SHP77 (cell line): ENCODE measurements around the gene LIMS2.

Experiments
- DNase-seq, 2 experiments: peaks; one replicate each; lab custom pipeline; 2025; lab: John Stamatoyannopoulos, UW

LIMS2 gene

DNA sequence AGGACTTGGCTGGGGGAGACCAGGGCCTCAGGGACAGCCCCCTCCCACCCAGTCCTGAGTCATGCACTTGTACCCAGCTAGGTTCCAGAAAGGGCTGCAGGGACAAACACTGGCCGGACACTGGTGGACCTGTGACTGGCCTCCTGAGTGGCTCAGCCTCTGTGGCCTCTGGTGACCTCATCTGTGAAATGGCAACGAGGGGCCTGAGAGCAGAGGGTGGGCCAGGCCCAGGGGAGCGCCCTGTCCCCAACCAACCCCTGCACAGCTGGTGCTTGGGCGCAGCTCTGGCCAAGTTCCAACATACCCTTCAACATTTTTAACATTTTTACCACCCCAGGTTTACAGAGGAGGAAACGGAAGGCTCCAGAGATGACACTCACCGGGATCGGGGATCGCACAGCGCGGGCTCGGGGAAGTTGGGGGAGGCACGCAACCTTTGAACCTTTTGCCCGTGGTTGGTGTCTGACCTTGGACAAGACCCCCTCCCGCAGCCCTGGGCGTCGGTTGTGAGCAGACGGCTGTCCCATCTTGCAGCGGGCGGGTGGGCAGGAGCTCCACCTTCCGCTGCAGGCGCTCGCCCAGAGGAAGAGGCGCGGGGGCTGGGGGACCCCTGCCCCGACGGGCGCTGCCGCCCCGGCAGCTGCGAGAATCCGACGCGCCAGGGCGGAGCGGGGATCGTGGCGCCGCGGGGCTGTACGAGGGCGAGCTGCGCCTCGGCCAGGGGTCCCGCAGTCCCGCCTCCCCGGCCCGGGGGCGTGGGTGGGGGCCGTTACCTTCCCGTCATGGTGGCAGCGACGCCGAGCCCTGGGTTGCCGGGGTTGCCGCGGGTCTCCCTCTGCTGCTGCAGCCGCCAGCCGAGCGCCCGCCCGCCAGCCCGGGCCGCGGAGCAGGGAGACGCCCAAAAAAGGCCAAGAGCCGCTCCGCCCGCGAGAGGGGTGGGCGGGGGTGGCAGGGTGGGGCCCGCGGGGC, 805 bp downstream of the LIMS2 start:
- DNase-seq, result no peak

DNA sequence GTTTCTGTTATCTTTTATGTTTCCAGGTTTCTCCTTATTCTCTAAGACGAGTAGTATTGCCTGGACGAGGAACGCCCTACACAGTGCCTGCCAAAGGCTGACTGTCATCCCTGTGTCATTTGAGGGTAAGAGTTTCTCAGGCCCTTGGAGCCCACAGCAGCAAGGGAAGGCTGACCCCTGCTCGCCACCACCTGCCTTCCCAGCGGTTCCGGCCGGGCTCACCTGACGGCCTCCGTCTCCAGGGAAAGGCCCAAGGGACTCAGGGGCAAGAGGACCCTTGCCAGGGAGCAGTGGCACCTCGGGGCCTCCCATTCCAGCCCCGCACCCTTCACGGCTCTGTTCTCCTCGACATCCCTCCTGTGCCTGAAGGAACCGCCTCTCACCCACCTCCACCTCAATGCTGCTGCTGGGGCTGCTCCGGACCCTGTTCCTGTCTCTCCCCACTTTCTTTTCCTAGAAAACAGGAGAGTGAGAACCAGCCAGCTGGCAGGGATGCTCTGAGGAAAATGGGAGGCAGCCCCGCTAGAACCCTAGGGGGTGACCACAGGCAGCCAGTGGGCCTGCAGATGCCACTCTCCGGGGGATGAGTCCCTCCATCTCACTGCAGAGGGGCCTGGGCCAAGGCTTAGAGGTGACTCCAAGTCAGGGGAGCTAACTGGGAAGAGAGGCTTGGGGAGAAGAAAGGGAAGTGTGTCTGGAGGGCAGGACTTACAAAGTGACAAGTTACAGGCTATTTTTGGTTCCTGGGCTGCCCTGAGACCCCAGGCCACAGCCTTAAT, 1.9 kb downstream of the LIMS2 start:
- no peak for DNase-seq

DNA sequence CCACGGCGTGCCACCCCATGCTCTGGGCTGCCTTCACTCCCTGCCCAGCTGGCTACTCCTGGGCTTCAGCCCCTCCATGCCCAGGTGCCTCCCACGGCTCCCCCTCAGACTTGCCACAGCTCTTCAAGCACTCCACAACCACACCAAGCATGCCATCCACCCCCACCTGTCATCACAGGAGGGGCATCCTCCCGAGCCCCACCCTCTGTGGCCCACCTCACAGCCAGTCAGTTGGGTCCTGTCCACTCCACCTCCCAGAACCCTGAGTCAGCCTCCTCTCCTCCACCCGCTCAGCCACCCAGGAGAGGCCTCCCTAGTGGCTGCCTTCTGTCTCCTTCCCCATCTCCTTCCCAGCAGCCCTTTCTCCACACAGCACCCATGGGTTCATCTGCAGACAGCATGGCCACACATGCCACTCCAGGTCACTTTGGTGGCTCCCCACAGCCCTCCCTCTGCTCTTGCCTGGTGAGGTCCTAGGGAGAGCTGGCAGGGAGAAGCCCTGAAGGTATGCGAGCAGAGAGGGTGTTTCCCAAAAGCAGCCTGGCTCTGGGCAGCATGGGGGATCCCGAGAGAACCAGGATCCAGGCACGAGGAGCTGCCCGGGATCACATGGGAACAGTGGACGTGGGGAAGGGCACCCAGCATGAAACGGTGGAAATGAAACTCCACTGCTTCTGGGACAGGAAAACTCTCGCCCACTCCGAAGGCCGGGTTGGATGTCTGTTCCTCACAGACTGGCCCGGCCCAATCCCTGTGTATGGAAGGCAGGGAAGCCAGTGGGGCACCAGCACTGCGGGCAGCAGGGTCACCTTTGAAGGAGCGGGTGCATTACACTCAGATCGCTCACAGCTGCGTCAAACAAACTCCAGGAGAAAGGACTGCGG, 2.7 kb downstream of the LIMS2 start:
- DNase-seq, result no peak

DNA sequence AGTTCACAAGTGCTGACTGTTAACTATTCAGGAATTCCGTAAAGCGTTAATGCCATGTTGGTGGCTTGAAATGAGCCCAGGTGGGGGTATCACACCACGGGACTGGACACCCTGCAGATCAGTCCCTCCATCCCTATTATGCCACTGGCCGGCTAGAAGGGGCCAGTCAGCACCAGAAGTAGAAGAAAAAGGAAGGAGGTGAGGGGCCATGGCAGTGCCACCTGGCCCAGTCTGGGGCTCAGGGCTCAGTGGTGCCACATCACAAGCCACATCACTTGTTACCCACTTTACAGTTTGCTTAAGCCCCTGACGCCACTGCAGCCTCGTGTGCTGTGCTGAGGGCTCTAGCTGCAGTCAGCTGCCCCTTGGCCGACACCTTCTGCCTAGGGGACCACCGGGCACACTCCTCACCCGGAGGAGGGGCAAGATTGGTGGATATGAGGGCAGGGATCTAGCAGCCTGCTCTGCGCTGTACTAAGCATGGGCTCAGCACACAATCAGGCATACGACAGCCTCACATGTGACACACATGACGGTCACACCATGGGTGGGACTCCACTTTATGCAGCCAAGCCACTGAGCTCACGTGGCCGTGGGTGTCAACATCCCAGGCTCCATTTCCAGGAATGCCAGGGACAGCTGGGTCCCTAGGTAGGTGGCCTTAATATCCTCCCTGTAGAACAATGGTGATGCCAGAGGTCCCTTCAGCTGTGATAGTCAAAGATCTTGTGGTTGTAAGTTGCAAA, 3.6 kb downstream of the LIMS2 start:
- DNase-seq, result no peak

DNA sequence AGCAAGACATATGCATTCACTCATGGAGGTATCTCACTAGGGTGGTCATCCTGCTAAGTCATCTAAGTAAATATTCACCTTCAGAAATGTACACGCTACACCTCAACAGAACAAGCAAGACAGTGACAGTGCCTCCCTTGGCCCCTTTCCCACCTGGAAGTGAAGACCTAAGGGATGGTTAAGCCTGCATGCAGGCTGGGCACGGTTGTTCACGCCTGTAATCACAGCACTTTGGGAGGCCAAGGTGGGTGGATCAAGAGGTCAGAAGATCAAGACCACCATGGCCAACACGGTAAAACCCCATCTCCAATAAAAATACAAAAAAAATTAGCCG, 4.4 kb downstream of the LIMS2 start:
- DNase-seq, result no peak

DNA sequence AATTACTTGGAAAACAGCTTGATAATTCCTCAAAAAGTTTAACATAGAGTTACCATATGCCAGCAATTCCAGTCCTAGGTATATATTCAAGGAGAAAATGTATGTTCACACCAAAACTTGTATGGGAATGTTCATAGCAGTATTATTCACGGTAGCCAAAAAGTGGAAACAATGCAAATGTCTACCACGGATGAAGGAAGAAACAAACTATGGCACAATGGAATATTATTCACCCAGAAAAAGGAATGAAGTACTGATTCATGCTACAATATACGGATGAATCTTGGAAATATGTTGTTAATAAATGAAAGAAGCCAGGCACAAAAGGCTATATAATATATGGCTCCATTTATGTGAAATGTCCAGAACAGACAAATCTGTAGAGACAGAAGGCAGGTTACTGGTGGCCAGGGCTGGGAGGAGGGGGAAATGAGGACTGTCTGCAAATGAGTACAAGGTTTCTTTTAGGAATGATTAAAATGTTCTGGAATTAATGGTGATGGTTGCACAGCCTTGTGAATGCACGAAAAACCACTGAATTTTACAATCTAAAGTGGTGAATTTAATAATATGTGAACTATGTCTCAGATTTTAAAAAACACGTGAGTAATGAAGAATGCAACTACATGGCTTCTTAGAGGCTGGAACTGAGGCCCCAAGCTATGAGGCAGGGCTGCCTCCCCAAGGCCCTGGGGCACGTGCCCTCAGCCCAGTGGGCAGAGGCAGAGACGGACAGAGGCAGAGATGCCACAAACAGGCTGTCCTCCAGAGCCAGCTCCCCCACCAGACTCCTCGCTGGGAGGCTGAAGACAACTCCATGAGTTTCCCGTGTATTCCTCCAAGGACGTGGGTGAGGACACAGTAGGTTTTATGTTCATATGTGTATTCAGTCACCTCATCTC, 5.0 kb downstream of the LIMS2 start:
- no peak for DNase-seq

DNA sequence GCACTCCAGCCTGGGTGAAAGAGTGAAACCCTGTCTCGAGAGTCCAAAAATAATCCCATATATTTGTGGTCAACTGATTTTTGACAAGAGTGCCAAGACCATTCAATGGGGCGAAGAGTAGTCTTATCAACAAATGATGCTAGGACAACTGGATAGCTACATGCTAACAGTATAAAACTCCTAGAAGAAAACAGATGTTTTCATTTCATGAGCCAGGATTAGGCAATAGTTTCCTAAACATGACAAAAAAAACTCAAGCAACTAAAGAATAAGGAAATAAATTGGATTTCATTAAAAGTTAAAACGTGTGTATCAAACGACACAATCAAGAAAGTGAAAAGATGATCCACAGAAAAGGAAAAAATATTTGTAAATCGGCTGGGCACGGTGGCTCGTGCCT, 6.3 kb downstream of the LIMS2 start:
- DNase-seq, result no peak

DNA sequence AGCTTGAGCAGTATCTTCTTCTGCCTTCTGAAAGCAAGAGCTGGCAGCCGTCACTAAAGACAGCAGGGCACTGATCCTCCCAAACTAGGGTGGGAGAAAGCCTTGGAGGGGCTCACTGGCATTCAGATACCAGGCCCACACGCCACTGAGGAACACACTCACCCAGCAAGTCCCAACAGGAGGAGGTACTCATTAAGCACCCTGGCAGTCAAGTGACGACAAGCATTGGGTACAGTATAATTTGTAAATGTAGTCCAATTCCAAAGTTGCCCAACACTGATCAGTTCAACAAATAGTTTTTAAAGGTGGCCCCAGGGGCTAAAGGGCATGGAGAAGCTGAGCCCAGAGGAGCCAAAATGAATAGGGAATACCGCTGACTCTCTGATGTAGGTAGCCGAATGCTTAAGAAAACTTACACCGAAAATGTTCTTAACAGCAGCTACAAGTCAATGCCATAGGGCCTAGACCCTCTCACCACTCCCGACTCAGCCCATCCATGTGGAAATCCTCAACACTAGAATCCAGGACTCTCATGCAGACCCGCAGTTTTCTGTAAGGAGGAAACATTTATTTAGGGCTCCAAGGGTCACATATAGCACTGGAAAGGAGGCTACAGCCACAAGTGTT, 9.9 kb downstream of the LIMS2 start:
- DNase-seq, result no peak

DNA sequence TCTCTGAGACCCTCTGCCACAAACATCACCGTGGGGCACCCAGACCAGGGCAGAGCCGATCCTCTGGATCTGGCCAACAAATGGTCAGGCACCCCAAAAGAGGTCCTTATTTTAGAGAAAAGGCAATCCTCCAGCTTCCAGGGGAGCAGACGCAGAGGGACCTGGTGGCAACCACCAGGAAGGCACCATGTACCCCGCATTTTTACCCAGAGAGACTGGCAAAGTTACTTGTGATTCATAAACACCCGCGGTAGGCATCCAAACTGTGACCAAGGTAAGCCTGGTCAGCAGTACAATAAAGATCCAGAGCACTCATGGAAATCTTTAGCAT, 10.5 kb downstream of the LIMS2 start:
- no peak for DNase-seq

DNA sequence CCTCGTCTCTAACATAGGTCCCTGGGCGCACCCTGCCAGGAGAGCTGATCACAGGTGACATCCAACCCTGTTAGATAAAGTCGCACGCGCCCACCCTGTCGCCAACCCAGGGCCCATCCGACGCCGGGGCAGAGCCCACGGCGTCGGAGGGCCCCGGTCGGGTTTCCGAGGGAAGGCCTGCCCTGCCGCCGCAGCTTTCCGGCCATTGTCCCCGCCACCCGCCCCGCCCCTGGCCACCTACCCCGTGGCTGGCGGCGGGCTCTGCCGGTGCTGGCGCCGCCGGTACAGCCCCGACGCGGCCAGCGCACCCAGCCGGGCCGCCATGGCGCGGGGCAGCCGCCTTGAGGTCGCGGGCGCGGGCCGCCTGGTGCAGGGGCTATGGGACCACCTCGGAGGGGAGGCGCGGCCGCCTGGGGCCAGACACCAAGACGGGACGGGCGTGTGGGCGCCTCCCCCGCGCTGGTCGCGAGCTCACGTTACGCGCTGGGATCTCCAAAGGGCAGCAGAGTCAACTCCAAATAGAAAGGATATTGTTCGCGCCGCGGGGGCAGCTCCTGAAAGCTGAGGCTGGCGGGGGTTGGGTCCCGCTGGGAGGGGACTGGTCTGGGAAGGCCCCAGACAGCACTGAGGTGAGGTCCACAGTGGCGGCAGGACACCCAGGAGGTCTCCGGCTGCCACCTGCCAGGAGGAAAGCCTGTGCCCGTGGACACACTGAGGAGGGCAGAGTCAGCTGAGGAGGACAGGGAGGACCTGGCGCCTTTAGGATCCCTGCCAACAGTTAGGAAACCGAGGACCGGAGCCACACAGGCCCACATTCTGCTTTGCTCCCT, 11.1 kb downstream of the LIMS2 start:
- DNase-seq, result no peak

DNA sequence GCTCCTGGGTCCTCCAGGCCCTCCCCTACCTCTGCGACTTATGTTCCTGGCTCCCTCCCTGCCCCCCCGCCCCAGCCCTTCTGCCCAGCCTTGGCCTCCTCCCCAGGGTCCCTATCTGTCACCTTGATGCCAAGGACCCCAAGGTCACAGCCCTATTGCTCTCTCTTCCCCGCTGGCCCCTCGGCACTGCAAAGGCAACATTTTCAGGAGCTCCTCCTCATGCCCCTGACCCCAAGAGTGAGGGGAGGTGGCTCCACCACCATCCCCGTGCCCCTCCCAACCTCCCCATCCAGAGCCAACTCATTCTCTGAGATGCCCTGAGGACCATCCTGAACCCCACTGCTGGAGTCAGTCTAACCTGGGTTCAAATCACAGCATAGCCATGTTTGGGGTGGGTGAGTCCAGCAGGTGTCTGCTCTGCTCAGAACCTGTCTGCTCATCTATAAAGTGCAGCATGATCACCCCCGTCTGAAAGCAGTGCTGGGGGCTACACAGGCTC, 11.7 kb downstream of the LIMS2 start:
- no peak for DNase-seq

DNA sequence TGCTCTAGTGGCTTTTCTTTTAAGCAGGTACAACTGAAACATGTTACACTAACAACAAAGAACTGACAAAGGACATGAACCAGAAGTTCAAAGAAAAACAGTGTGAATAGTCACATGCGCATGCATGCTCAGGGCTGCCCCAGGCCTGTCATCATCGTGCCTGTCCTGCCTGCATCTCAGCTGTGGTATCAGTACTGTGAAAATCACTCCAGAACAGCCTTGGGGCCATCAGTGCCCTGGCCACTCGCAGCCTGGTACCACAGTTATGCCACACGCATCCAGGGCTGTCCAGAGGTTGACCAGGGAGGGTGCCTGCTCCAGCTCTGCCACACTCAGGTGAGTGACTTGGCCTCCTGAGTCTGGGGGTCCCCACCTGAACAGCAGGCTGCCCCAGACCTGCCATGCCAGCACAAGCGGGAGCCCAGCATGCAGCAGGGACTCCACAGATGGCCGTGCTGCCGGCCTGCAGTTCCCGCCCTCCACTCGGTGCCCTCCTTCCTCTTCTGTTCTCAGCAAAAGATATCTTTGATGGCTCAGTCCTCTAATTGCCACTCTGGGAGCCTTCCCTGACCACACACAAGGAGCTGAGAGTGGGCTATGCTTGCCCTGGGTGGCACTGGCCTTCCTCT, 12.3 kb downstream of the LIMS2 start:
- DNase-seq, result no peak

DNA sequence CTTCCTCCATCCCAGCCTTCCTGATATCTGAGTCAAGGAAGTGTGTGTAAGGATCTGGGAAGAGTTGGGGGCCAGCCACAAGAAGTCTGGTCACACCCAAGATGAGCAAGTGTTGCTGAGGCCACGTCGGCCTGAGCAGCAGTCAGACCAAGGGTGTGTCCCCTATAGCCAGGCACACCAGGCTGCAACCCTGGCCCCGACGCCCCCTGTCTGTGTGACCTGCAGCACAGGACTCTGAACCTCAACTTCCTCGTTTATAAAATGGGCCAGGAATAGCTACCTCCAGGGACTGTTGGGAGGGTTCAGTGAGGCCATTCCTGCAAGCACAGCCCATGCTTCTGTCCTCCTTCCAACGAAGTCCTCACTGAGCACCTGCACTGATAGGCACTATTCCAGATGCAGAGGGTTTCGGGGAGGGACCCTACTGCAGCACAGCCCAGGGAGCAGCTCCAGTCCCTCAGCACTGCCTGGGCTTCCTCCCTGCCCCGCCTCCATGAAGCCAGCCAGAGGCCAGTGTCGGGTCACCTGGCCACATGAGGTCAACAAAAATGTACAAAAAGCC, 13.3 kb downstream of the LIMS2 start:
- DNase-seq, result no peak

DNA sequence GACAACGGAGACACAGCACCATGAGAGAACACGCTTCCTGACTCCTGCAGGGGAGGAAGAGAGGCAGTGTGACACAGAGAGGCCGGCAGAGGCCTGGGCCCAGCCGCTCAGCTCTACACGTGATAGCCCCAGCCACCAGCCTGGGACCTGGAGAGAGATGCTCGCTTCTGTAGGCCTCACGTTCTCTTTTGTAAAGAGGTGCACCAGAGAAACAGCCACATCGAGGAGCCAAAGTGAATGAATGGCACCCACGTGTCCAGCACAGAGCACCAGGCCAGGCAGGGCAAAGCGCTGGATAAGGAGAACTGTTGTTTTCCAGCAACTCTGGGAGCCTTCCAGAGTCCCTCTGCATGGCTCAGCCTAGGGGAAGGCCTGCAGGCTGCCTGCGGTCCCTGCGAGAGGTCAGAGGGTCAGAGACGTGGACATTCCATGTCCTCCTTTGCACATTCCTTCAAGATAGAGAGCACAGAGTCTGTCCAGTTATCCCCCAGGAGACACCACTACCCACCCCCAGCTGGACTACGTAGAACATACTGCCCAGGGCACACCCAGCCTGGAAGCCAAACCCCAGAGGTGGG, 14.2 kb downstream of the LIMS2 start:
- no peak for DNase-seq

DNA sequence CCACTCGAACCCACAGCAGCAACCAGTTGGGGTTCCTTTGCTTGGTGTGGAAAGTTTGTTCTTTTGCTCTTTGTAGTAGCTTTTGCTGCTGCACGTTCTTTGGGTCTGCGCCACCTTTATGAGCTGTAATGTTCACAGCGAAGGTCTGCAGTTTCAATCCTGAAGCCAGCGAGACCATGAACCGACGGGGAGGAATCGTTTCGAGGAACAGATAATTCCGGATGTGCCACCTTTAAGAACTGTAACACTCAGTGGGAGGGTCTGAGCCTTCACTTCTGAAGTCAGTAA, 15.1 kb downstream of the LIMS2 start:
- no peak for DNase-seq

DNA sequence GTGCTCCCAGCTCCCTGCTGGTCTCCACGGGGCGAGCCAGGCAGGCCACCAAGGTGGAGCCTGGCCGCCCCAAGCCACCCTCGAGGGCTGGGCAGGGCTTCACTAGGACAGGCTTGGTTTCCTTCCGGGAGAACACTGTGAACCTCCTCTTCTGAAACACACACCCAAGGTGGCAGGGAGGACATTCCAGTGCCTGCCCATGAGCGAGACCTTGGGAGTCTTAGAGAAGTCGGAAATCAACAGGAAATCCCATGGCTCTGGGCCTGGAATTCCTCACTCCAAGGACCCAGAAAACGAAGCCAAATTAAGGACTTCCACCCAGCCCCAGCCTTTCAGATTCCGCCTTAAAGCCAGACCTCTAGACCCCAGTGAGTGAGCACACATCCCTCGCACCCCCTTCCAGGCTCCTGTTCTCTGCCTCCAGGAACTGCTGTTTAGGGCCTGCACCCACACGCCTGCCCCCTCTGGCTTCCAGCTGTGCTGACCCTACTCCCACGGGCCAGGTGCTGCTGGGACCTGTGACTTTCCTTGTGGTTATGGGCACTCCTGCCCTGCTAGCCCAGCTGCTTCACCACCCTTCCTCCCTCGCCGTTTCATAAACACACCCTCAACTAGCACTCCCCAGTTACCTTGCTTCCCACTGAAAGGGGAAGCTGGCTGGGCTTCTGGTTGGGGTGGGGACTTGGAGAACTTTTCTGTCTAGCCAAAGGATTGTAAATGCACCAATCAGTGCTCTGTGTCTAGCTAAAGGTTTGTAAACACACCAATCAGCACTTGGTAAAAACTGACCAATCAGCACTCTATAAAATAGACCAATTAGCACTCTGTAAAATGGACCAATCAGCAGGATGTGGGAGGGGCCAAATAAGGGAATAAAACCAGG, 15.7 kb downstream of the LIMS2 start:
- DNase-seq, result no peak
